Measurements from ENCODE around the gene TEX38.

- TF ChIP-seq CTCF (IDR thresholded peaks at IDR 0.05; ENCODE audit: low read depth, low read length, poor library complexity, severe bottlenecking) (no peak), EZH2phosphoT487 (IDR thresholded peaks at IDR 0.05; ENCODE audit: borderline replicate concordance, low read length) (no peak)
Observed at GRCh38 chr1:46717654-46718053, 46.0 kb downstream of the TEX38 start.
